ENCODE results near the gene WIZ.
"Not testable (repeated sequence)": the region's sequence is repeated elsewhere in the genome, so short reads cannot be mapped to it uniquely, and the experiment has no call there.

The WIZ gene

GRCh38 chr19:15402411-15403150, 47.2 kb downstream of the WIZ start:
- DNase-seq = no peak

GRCh38 chr19:15401397-15401710, 48.4 kb downstream of the WIZ start:
- DNase-seq = no peak

GRCh38 chr19:15400521-15401396, 49.0 kb downstream of the WIZ start:
- DNase-seq = no peak

GRCh38 chr19:15399635-15400034, 50.1 kb downstream of the WIZ start:
- no peak for DNase-seq

- DNase-seq = no peak
These were observed 50.6 kb downstream of the WIZ start for GRCh38 chr19:15399234-15399515.

GRCh38 chr19:15398501-15399233, 51.1 kb downstream of the WIZ start:
- DNase-seq = no peak

GRCh38 chr19:15397782-15398181, 52.0 kb downstream of the WIZ start:
- no peak for DNase-seq

GRCh38 chr19:15397236-15397635, 52.5 kb downstream of the WIZ start:
- no peak for DNase-seq

GRCh38 chr19:15396436-15396835, 53.3 kb downstream of the WIZ start:
- no peak for DNase-seq

- not testable (repeated sequence) for DNase-seq
These were observed 54.5 kb downstream of the WIZ start for GRCh38 chr19:15395251-15395650.

GRCh38 chr19:15394426-15394825, 55.3 kb downstream of the WIZ start:
- DNase-seq = no peak

GRCh38 chr19:15393963-15394362, 55.8 kb downstream of the WIZ start:
- no peak for DNase-seq

- no peak for DNase-seq
These were observed 58.9 kb downstream of the WIZ start for GRCh38 chr19:15390814-15391213.

- no peak for DNase-seq
These were observed 67.9 kb downstream of the WIZ start for GRCh38 chr19:15381864-15382263.

- no peak for DNase-seq
These were observed 68.3 kb downstream of the WIZ start for GRCh38 chr19:15381429-15381828.

GRCh38 chr19:15379999-15380647, 69.6 kb downstream of the WIZ start:
- DNase-seq = peak; percentile 87

- DNase-seq = peak; percentile 99
These were observed 70.4 kb downstream of the WIZ start, which contains the start of gene AKAP8 for GRCh38 chr19:15379083-15379998. TSS of gene AKAP8 (minus strand) at chr19:15379787. CDS start at chr19:15379731, 56 bp downstream.

GRCh38 chr19:15378534-15379082, 71.1 kb downstream of the WIZ start:
- DNase-seq = peak; percentile 61

GRCh38 chr19:15374796-15375440, 74.8 kb downstream of the WIZ start:
- no peak for DNase-seq

GRCh38 chr19:15374105-15374651, 75.6 kb downstream of the WIZ start:
- DNase-seq = no peak

- no peak for DNase-seq
These were observed 76.1 kb downstream of the WIZ start for GRCh38 chr19:15373644-15374043.

All from NCI-H69 (cell line).